ENCODE data around the gene RANBP3L.

GRCh38 chr5:36325196-36325595 is 23.5 kb upstream of the RANBP3L start:
- TF ChIP-seq CTCF (IDR thresholded peaks at IDR 0.05), result no peak
- TF ChIP-seq POLR2A (IDR thresholded peaks at IDR 0.05; ENCODE audit: low read depth), result no peak
- no peak for TF ChIP-seq EP300 (IDR thresholded peaks at IDR 0.05)

All from esophagus muscularis mucosa (tissue), 4 donors.